ENCODE results near the gene WWTR1. TPM values are rescaled to one million over a fixed set of nuclear protein-coding genes. Genes with fewer than 3 reads are reported as not detected.

Gene WWTR1
- total and polyA plus RNA-seq, 2 experiments from 2014 or later = 25.1 to 26.2 TPM

DNA sequence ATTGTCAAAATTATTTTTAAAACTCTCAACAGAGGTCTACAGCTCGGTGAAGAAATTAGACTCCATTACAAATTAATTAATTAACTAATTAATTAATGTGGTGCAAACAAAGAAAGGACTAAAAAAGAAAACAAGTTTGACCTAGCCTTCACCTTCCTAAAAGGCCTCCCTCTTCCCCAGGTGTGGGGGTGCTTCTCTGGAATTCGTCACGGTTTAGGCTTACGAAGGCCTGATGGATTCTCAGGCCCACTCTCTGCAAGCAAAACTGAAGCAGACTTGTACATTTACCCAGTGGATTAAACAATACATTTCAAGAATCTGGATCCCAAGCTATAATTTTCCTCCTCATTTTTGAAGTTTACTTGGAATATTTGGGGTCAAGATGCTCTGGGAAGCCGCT is 94.7 kb downstream of the WWTR1 start (continued):
- TF ChIP-seq, protein P1, sequence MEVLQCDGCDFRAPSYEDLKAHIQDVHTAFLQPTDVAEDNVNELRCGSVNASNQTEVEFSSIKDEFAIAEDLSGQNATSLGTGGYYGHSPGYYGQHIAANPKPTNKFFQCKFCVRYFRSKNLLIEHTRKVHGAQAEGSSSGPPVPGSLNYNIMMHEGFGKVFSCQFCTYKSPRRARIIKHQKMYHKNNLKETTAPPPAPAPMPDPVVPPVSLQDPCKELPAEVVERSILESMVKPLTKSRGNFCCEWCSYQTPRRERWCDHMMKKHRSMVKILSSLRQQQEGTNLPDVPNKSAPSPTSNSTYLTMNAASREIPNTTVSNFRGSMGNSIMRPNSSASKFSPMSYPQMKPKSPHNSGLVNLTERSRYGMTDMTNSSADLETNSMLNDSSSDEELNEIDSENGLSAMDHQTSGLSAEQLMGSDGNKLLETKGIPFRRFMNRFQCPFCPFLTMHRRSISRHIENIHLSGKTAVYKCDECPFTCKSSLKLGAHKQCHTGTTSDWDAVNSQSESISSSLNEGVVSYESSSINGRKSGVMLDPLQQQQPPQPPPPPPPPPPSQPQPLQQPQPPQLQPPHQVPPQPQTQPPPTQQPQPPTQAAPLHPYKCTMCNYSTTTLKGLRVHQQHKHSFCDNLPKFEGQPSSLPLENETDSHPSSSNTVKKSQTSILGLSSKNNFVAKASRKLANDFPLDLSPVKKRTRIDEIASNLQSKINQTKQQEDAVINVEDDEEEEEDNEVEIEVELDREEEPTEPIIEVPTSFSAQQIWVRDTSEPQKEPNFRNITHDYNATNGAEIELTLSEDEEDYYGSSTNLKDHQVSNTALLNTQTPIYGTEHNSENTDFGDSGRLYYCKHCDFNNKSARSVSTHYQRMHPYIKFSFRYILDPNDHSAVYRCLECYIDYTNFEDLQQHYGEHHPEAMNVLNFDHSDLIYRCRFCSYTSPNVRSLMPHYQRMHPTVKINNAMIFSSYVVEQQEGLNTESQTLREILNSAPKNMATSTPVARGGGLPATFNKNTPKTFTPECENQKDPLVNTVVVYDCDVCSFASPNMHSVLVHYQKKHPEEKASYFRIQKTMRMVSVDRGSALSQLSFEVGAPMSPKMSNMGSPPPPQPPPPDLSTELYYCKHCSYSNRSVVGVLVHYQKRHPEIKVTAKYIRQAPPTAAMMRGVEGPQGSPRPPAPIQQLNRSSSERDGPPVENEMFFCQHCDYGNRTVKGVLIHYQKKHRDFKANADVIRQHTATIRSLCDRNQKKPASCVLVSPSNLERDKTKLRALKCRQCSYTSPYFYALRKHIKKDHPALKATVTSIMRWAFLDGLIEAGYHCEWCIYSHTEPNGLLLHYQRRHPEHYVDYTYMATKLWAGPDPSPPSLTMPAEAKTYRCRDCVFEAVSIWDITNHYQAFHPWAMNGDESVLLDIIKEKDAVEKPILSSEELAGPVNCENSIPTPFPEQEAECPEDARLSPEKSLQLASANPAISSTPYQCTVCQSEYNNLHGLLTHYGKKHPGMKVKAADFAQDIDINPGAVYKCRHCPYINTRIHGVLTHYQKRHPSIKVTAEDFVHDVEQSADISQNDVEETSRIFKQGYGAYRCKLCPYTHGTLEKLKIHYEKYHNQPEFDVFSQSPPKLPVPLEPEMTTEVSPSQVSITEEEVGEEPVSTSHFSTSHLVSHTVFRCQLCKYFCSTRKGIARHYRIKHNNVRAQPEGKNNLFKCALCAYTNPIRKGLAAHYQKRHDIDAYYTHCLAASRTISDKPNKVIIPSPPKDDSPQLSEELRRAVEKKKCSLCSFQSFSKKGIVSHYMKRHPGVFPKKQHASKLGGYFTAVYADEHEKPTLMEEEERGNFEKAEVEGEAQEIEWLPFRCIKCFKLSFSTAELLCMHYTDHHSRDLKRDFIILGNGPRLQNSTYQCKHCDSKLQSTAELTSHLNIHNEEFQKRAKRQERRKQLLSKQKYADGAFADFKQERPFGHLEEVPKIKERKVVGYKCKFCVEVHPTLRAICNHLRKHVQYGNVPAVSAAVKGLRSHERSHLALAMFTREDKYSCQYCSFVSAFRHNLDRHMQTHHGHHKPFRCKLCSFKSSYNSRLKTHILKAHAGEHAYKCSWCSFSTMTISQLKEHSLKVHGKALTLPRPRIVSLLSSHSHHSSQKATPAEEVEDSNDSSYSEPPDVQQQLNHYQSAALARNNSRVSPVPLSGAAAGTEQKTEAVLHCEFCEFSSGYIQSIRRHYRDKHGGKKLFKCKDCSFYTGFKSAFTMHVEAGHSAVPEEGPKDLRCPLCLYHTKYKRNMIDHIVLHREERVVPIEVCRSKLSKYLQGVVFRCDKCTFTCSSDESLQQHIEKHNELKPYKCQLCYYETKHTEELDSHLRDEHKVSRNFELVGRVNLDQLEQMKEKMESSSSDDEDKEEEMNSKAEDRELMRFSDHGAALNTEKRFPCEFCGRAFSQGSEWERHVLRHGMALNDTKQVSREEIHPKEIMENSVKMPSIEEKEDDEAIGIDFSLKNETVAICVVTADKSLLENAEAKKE (CRISPR knock-in tag; IDR thresholded peaks at IDR 0.05) = no peak
- TF ChIP-seq, protein P2, sequence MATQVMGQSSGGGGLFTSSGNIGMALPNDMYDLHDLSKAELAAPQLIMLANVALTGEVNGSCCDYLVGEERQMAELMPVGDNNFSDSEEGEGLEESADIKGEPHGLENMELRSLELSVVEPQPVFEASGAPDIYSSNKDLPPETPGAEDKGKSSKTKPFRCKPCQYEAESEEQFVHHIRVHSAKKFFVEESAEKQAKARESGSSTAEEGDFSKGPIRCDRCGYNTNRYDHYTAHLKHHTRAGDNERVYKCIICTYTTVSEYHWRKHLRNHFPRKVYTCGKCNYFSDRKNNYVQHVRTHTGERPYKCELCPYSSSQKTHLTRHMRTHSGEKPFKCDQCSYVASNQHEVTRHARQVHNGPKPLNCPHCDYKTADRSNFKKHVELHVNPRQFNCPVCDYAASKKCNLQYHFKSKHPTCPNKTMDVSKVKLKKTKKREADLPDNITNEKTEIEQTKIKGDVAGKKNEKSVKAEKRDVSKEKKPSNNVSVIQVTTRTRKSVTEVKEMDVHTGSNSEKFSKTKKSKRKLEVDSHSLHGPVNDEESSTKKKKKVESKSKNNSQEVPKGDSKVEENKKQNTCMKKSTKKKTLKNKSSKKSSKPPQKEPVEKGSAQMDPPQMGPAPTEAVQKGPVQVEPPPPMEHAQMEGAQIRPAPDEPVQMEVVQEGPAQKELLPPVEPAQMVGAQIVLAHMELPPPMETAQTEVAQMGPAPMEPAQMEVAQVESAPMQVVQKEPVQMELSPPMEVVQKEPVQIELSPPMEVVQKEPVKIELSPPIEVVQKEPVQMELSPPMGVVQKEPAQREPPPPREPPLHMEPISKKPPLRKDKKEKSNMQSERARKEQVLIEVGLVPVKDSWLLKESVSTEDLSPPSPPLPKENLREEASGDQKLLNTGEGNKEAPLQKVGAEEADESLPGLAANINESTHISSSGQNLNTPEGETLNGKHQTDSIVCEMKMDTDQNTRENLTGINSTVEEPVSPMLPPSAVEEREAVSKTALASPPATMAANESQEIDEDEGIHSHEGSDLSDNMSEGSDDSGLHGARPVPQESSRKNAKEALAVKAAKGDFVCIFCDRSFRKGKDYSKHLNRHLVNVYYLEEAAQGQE (IDR thresholded peaks at IDR 0.05; ENCODE audit: unreplicated experiment) = no peak

DNA sequence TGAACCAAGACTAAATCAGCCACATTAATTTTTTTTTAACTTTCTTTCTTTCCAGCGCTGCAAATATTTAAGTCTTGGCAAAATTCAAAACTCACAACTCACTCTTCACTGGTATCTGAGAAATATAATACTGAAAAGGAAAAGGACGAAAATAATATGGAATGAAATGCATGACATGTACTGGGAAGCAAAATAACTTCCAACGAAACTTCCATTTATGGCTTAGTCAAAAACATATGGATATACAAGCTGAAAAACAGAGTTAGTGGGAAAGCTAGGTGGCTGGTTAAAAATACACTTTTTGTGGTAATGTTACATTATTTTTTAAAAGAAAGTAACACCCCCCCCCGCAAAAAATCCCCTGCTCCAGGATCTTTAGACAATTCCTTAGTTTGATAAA is 97.2 kb downstream of the WWTR1 start:
- Histone ChIP-seq H3K79me2 (replicated peaks; ENCODE audit: insufficient read depth) (peaks cover 63% of the 10 kb centered on the region), H3K27me3 (ENCODE audit: insufficient read depth) (no peaks in the 10 kb centered on the region), H3K36me3 (ENCODE audit: insufficient read depth) (no peaks in the 10 kb centered on the region), H3K4me1 (ENCODE audit: insufficient read depth) (peaks cover 36% of the 10 kb centered on the region), H3K4me3 (no peak overlapping the region), H3K9me2 (ENCODE audit: insufficient read depth) (no peaks in the 10 kb centered on the region), H3K4me2 (no peak overlapping the region), H2AFZ (no peak overlapping the region), H3F3A (replicated peaks; ENCODE audit: low read depth) (no peaks in the 10 kb centered on the region), H4K20me1 (replicated peaks; ENCODE audit: insufficient read depth) (no peaks in the 10 kb centered on the region), H3K27ac (ENCODE audit: low read depth) (no peak overlapping the region)
- Mint-ChIP-seq H3K9me3 (no peaks in the 10 kb centered on the region), H3K4me3 (no peak overlapping the region), H3K36me3 (ENCODE audit: low read depth) (no peaks in the 10 kb centered on the region), H3K27ac (no peak overlapping the region), H3K4me1 (peaks cover 31% of the 10 kb centered on the region), H3K27me3 (ENCODE audit: insufficient read depth, low read depth, poor library complexity) (peaks cover 2% of the 10 kb centered on the region)
- TF ChIP-seq STAT1 (IDR thresholded peaks at IDR 0.05; ENCODE audit: unreplicated experiment) (no peak), CREB1 (CRISPR knock-in tag; IDR thresholded peaks at IDR 0.05; ENCODE audit: low read depth) (no peak), EZH2 (IDR thresholded peaks at IDR 0.05; ENCODE audit: low read depth, unreplicated experiment) (no peak), EZH2phosphoT487 (IDR thresholded peaks at IDR 0.05; ENCODE audit: unreplicated experiment) (no peak), ZNF331 (CRISPR knock-in tag; IDR thresholded peaks at IDR 0.05; ENCODE audit: low read depth) (no peak)
- TF ChIP-seq, protein P2 (IDR thresholded peaks at IDR 0.05; ENCODE audit: unreplicated experiment) = no peak
- TF ChIP-seq, protein P3, sequence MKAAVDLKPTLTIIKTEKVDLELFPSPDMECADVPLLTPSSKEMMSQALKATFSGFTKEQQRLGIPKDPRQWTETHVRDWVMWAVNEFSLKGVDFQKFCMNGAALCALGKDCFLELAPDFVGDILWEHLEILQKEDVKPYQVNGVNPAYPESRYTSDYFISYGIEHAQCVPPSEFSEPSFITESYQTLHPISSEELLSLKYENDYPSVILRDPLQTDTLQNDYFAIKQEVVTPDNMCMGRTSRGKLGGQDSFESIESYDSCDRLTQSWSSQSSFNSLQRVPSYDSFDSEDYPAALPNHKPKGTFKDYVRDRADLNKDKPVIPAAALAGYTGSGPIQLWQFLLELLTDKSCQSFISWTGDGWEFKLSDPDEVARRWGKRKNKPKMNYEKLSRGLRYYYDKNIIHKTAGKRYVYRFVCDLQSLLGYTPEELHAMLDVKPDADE (IDR thresholded peaks at IDR 0.05) = no peak
- DNase-seq (ENCODE audit: low spot score) (no peak), ATAC-seq (no peak)

Measured in GM23338 (cell line).